B cell (primary cell): ENCODE data around the gene SMPDL3B.

Experiments
- EZH2 ChIP-seq: IDR thresholded peaks from 2 replicates; pipeline ENCODE4 v1.6.1; 2012; ENCODE audit warnings: borderline replicate concordance, low read depth, mild to moderate bottlenecking, moderate library complexity, low read length; ENCODE audit not compliant: insufficient read depth, poor library complexity, severe bottlenecking
- TF ChIP-seq, protein P1 (sequence below): fragments of 200-600 bp; IDR thresholded peaks from one replicate; pipeline ENCODE4 v1.8.0; 2022; ENCODE audit warnings: antibody characterized with exemption, mild to moderate bottlenecking

DNA sequence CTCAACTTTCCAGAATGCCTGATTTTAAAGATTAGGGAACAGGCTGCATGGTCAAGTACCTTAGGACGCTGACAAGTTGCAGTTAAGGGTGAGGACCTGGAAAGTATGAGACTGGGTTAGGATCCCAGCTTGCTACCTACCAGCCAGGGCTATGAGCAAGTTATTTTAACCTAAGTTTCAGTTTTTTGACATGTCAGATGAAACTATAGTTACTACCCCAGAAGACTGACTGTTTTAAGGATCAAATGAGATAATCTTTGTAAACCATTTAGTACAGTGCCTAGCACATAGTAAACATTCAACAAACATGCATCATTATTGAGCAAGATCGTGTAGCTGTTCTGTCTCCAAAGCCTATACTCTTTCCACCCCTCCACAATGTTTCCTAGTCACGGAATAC, 48.1 kb upstream of the SMPDL3B start:
- TF ChIP-seq, protein P1, sequence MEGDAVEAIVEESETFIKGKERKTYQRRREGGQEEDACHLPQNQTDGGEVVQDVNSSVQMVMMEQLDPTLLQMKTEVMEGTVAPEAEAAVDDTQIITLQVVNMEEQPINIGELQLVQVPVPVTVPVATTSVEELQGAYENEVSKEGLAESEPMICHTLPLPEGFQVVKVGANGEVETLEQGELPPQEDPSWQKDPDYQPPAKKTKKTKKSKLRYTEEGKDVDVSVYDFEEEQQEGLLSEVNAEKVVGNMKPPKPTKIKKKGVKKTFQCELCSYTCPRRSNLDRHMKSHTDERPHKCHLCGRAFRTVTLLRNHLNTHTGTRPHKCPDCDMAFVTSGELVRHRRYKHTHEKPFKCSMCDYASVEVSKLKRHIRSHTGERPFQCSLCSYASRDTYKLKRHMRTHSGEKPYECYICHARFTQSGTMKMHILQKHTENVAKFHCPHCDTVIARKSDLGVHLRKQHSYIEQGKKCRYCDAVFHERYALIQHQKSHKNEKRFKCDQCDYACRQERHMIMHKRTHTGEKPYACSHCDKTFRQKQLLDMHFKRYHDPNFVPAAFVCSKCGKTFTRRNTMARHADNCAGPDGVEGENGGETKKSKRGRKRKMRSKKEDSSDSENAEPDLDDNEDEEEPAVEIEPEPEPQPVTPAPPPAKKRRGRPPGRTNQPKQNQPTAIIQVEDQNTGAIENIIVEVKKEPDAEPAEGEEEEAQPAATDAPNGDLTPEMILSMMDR = no peak
- no peak for TF ChIP-seq EZH2
